Measurements from ENCODE around the gene CYP4X1. TPM values are rescaled to one million over a fixed set of nuclear protein-coding genes. Genes with fewer than 3 reads are reported as not detected.
"Not testable (repeated sequence)": the region's sequence is repeated elsewhere in the genome, so short reads cannot be mapped to it uniquely, and the experiment has no call there.

CYP4X1 gene
- total RNA-seq, 1 experiment from 2014 or later: not detected

- CTCF ChIA-PET: no interaction called here
- intact Hi-C loops (cut with micrococcal nuclease): no loop called here
- no TSS peak for BruUV-seq (replicated peaks)
- H3K79me2 ChIP-seq (ENCODE audit: insufficient read depth, low read length): no peaks in the 10 kb centered on the region
- no peaks in the 10 kb centered on the region for H4K20me1 ChIP-seq (ENCODE audit: insufficient read depth)
- no peak overlapping the region for H3K4me3 ChIP-seq (replicated peaks in 1 of 2; ENCODE audit: low read depth in 1 of 2, low read length in 2 of 2)
- RAD21 ChIA-PET (ENCODE audit: low non-redundant PET in 1 of 2, low total read pairs in 2 of 2, uncharacterized antibody in 2 of 2, unreplicated experiment in 2 of 2): no interaction called here
- H3K27me3 ChIP-seq (ENCODE audit: insufficient read depth, low read length): peaks cover 3% of the 10 kb centered on the region
- POLR2A ChIA-PET: no interaction called here
- no peak overlapping the region for H2AFZ ChIP-seq (ENCODE audit: low read depth, low read length, poor library complexity, severe bottlenecking)
- no peaks in the 10 kb centered on the region for H3K36me3 ChIP-seq (ENCODE audit: control insufficient read depth in 1 of 2, insufficient read depth in 2 of 2, low read length in 2 of 2)
- no peak overlapping the region for H3K9ac ChIP-seq (ENCODE audit: low read length)
- no peak for ATAC-seq
- no peaks in the 10 kb centered on the region for H3K9me3 ChIP-seq (ENCODE audit: control insufficient read depth in 1 of 2, insufficient read depth in 1 of 2, low read depth in 1 of 2, low read length in 2 of 2)
- peaks cover 0 to 4% of the 10 kb centered on the region in 2 experiments; a peak in 1 of 4 replicates for H3K4me1 ChIP-seq (ENCODE audit: control insufficient read depth in 1 of 2, insufficient read depth in 2 of 2, low read length in 2 of 2)
- no peaks in the 10 kb centered on the region for H3K9me2 ChIP-seq (ENCODE audit: insufficient read depth)
- no peak overlapping the region for H3K4me2 ChIP-seq (ENCODE audit: low read length)
- DNase-seq (ENCODE audit: low read depth, low spot score): no peak
- no peak for TF ChIP-seq POLR2A (IDR thresholded peaks at IDR 0.05; ENCODE audit: borderline replicate concordance, extremely low read depth, insufficient read depth, insufficient read length)
- no peak for TF ChIP-seq REST (IDR thresholded peaks at IDR 0.05; ENCODE audit: low read depth)
- no peak for TF ChIP-seq EZH2 (IDR thresholded peaks at IDR 0.05)
- no peak for TF ChIP-seq EGR1 (IDR thresholded peaks at IDR 0.05; ENCODE audit: low read depth)
- TF ChIP-seq SP1 (IDR thresholded peaks at IDR 0.05; ENCODE audit: low read depth): no peak
- no peak for TF ChIP-seq CEBPB (IDR thresholded peaks at IDR 0.05; ENCODE audit: low read depth)
- no peak for TF ChIP-seq MAX (IDR thresholded peaks at IDR 0.05)
- TF ChIP-seq ATF3 (IDR thresholded peaks at IDR 0.05): no peak
- no peak for TF ChIP-seq ZFX (IDR thresholded peaks at IDR 0.05)
- no peak for TF ChIP-seq SIN3A (IDR thresholded peaks at IDR 0.05; ENCODE audit: low read depth)
- TF ChIP-seq ELF1 (IDR thresholded peaks at IDR 0.05; ENCODE audit: borderline replicate concordance, low read depth): no peak
- TF ChIP-seq ZNF274 (IDR thresholded peaks at IDR 0.05; ENCODE audit: low read depth, low read length): no peak
- no peak for TF ChIP-seq FOSL1 (IDR thresholded peaks at IDR 0.05; ENCODE audit: low read depth)
- no peak overlapping the region for H3K27ac ChIP-seq (ENCODE audit: low read depth, low read length)
Observed at GRCh38 chr1:47003896-47004403, 19.5 kb upstream of the CYP4X1 start.

- H3K4me2 ChIP-seq (ENCODE audit: low read length); H3K4me3 ChIP-seq (replicated peaks in 1 of 2; ENCODE audit: low read depth in 1 of 2, low read length in 2 of 2); H3K9me2 ChIP-seq (ENCODE audit: insufficient read depth); POLR2A ChIA-PET; CTCF ChIA-PET; H3K9ac ChIP-seq (ENCODE audit: low read length); intact Hi-C loops (cut with micrococcal nuclease); RAD21 ChIA-PET (ENCODE audit: low non-redundant PET in 1 of 2, low total read pairs in 2 of 2, uncharacterized antibody in 2 of 2, unreplicated experiment in 2 of 2); H3K79me2 ChIP-seq (ENCODE audit: insufficient read depth, low read length); DNase-seq (ENCODE audit: low read depth, low spot score); H4K20me1 ChIP-seq (ENCODE audit: insufficient read depth); ATAC-seq; H2AFZ ChIP-seq (ENCODE audit: low read depth, low read length, poor library complexity, severe bottlenecking); H3K36me3 ChIP-seq (ENCODE audit: control insufficient read depth in 1 of 2, insufficient read depth in 2 of 2, low read length in 2 of 2); H3K9me3 ChIP-seq (ENCODE audit: control insufficient read depth in 1 of 2, insufficient read depth in 1 of 2, low read depth in 1 of 2, low read length in 2 of 2); H3K27me3 ChIP-seq (ENCODE audit: insufficient read depth, low read length); H3K27ac ChIP-seq (ENCODE audit: low read depth, low read length); H3K4me1 ChIP-seq (ENCODE audit: control insufficient read depth in 1 of 2, insufficient read depth in 2 of 2, low read length in 2 of 2); BruUV-seq (replicated peaks): not testable (repeated sequence)
Observed at GRCh38 chr1:47006437-47006836, 17.0 kb upstream of the CYP4X1 start.
